ENCODE data around the gene INO80B. TPM values are rescaled to one million over a fixed set of nuclear protein-coding genes. Genes with fewer than 3 reads are reported as not detected.
A peak's percentile ranks its signal among the peaks of the same experiment; 100 is the strongest.

The INO80B gene
- total and polyA plus RNA-seq, 9 of the 15 experiments (the other 6 are each of a cell fraction or from before 2014, with no cell fraction given) = 0.41 to 22.6 (median 9.0) TPM

- Histone ChIP-seq H3K9ac (ENCODE audit: insufficient read depth in 1 of 2, low read depth in 2 of 2, low read length in 2 of 2) (no peak overlapping the region), H3K4me1 (replicated peaks in 1 of 2; ENCODE audit: control insufficient read depth in 2 of 2, insufficient read depth in 2 of 2, low read length in 2 of 2) (peaks cover 5 to 37% of the 10 kb centered on the region in 2 experiments; a peak in 3 of 5 replicates), H3K27ac (ENCODE audit: extremely low read depth, low read depth, low read length) (no peak overlapping the region), H3K79me2 (ENCODE audit: control insufficient read depth, insufficient read depth, low read length) (no peaks in the 10 kb centered on the region), H3K9me3 (replicated peaks; ENCODE audit: control insufficient read depth, insufficient read depth, low read depth, low read length) (no peaks in the 10 kb centered on the region), H3K4me2 (ENCODE audit: insufficient read depth, low read length) (no peak overlapping the region), H3K9me1 (ENCODE audit: control insufficient read depth, insufficient read depth, low read length) (no peaks in the 10 kb centered on the region), H3K27me3 (ENCODE audit: control insufficient read depth in 2 of 2, insufficient read depth in 2 of 2, low read length in 2 of 2) (peaks cover 4 to 24% of the 10 kb centered on the region in 2 experiments; a peak in 4 of 5 replicates), H2AFZ (ENCODE audit: low read depth, low read length) (no peak overlapping the region), H3K36me3 (ENCODE audit: control insufficient read depth, insufficient read depth, low read length) (no peaks in the 10 kb centered on the region), H4K20me1 (replicated peaks; ENCODE audit: control insufficient read depth, insufficient read depth, low read length) (no peaks in the 10 kb centered on the region), H3K4me3 (no peak overlapping the region)
- BruUV-seq (replicated peaks) = no TSS peak
- ChIA-PET CTCF (ENCODE audit: low intra/inter-chr PET ratio) (interaction anchor here (0.6 kb wide), 1 partner anchor 58 kb away, joined by 3 read pairs; no protein-coding TSS in a partner anchor), POLR2A (no interaction called here)
- FAIRE-seq (no peak), ATAC-seq (peak; percentile 16; the same call in 1 of the 3 replicates), DNase-seq (ENCODE audit: extremely low read depth in 1 of 4, low spot score in 3 of 4) (peak in 1 of 4 experiments; percentile 55)
- WGBS (ENCODE audit: insufficient coverage, low coverage, missing lambda C conversion rate) = 14% methylated on average over 3 of the region's 3 CpGs
- intact Hi-C loops (cut with micrococcal nuclease) (loop anchor here (1.0 kb wide), 1 partner anchor 116 kb away; no protein-coding TSS in a partner anchor), in situ Hi-C loops (cut with MboI) (no loop called here)
- TF ChIP-seq, protein P1, sequence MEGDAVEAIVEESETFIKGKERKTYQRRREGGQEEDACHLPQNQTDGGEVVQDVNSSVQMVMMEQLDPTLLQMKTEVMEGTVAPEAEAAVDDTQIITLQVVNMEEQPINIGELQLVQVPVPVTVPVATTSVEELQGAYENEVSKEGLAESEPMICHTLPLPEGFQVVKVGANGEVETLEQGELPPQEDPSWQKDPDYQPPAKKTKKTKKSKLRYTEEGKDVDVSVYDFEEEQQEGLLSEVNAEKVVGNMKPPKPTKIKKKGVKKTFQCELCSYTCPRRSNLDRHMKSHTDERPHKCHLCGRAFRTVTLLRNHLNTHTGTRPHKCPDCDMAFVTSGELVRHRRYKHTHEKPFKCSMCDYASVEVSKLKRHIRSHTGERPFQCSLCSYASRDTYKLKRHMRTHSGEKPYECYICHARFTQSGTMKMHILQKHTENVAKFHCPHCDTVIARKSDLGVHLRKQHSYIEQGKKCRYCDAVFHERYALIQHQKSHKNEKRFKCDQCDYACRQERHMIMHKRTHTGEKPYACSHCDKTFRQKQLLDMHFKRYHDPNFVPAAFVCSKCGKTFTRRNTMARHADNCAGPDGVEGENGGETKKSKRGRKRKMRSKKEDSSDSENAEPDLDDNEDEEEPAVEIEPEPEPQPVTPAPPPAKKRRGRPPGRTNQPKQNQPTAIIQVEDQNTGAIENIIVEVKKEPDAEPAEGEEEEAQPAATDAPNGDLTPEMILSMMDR (IDR thresholded peaks at IDR 0.05 in 2 of 3, conservative IDR thresholded peaks at IDR 0.05 in 1 of 3; ENCODE audit: insufficient read depth in 2 of 3, low read depth in 1 of 3, low read length in 3 of 3) = peak; percentile 41 to 60 (median 43); a peak in 4 of 6 replicates
- TF ChIP-seq, protein P2, sequence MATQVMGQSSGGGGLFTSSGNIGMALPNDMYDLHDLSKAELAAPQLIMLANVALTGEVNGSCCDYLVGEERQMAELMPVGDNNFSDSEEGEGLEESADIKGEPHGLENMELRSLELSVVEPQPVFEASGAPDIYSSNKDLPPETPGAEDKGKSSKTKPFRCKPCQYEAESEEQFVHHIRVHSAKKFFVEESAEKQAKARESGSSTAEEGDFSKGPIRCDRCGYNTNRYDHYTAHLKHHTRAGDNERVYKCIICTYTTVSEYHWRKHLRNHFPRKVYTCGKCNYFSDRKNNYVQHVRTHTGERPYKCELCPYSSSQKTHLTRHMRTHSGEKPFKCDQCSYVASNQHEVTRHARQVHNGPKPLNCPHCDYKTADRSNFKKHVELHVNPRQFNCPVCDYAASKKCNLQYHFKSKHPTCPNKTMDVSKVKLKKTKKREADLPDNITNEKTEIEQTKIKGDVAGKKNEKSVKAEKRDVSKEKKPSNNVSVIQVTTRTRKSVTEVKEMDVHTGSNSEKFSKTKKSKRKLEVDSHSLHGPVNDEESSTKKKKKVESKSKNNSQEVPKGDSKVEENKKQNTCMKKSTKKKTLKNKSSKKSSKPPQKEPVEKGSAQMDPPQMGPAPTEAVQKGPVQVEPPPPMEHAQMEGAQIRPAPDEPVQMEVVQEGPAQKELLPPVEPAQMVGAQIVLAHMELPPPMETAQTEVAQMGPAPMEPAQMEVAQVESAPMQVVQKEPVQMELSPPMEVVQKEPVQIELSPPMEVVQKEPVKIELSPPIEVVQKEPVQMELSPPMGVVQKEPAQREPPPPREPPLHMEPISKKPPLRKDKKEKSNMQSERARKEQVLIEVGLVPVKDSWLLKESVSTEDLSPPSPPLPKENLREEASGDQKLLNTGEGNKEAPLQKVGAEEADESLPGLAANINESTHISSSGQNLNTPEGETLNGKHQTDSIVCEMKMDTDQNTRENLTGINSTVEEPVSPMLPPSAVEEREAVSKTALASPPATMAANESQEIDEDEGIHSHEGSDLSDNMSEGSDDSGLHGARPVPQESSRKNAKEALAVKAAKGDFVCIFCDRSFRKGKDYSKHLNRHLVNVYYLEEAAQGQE (IDR thresholded peaks at IDR 0.05; ENCODE audit: borderline replicate concordance) = peak; percentile 25; the same call in 1 of the 2 replicates
- TF ChIP-seq, protein P2 (CRISPR knock-in tag; IDR thresholded peaks at IDR 0.05; ENCODE audit: low read depth) = no peak
- TF ChIP-seq SLC30A9 (CRISPR knock-in tag; IDR thresholded peaks at IDR 0.05) (no peak), U2AF1 (optimal IDR thresholded peaks at IDR 0.05; ENCODE audit: low read depth, low read length) (no peak), NR4A1 (CRISPR knock-in tag; IDR thresholded peaks at IDR 0.05) (no peak), NR4A1 (tag; IDR thresholded peaks at IDR 0.05) (no peak), FOXP1 (CRISPR knock-in tag; IDR thresholded peaks at IDR 0.05) (no peak), RAD21 (CRISPR knock-in tag; conservative IDR thresholded peaks at IDR 0.05 in 1 of 2, IDR thresholded peaks at IDR 0.05 in 1 of 2) (peak in 1 of 2 experiments; percentile 48; a peak in 2 of 4 replicates), CTBP1 (IDR thresholded peaks at IDR 0.05; ENCODE audit: borderline replicate concordance) (no peak), VEZF1 (CRISPR knock-in tag; IDR thresholded peaks at IDR 0.05) (peak; percentile 62)
Measured at GRCh38 chr2:74416778-74417177, 38.1 kb upstream of the INO80B start.

All from K562 (cell line).